Stimulated activated CD4-positive, alpha-beta T cell treated with anti-CD3 and anti-CD28 coated beads, TNF-alpha, amount 100 ng/mL, for 48 hours (primary cell): Measurements from ENCODE around the gene REEP6.
"Not testable (repeated sequence)": the region's sequence is repeated elsewhere in the genome, so short reads cannot be mapped to it uniquely, and the experiment has no call there.

Experiments
- DNase-seq, 3 donors: peaks; one replicate each; pipeline ENCODE4 v3.0.0-alpha.2; 2020; ENCODE audit warnings: low read depth in 3 of 3

REEP6 gene

GRCh38 chr19:1490311-1491113, 469 bp upstream of the REEP6 start, which contains the start of gene PCSK4:
TSS of gene PCSK4 (minus strand) at chr19:1490350. CDS start at chr19:1490346, 4 bp downstream.
- peak; percentile 95 to 98 (median 96) for DNase-seq

- DNase-seq: no peak
Observed at GRCh38 chr19:1491849-1492170, 829 bp downstream of the REEP6 start.

DNA sequence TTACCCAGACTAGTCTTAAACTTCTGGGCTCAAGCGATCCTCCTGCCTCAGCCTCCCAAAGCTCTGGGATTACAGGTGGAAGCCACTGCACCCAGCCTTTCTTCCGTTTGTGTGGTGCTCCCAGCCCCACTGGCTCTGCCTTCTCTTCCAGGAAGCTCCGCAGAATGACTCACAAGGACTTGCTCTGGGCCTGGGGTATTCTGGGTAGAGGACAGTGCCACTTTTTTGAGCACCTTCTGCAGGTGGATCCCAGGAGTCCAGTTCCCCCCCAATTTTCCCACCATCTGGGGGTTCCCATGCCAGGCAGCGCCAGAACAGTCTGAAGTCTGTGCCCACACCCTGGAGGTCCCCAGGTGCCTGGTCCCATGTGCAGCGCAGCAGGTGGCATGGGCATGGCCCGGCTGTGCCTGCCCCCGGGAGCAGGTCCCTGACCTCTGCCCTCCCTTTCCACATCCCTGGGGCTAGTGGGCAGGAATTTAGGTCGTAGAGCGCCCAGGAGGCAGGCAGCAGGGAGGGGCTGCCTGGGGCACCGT, 1.6 kb downstream of the REEP6 start:
- DNase-seq: no peak

- DNase-seq: no peak
Observed at GRCh38 chr19:1494115-1494815, 3.3 kb downstream of the REEP6 start.

- DNase-seq: no peak
Observed at GRCh38 chr19:1495051-1495798, 4.2 kb downstream of the REEP6 start.

GRCh38 chr19:1495799-1496713, 5.1 kb downstream of the REEP6 start:
- DNase-seq: no peak

- no peak for DNase-seq
Observed at GRCh38 chr19:1496714-1497577, 6.0 kb downstream of the REEP6 start.

GRCh38 chr19:1497578-1498235, 6.7 kb downstream of the REEP6 start:
- no peak for DNase-seq

DNA sequence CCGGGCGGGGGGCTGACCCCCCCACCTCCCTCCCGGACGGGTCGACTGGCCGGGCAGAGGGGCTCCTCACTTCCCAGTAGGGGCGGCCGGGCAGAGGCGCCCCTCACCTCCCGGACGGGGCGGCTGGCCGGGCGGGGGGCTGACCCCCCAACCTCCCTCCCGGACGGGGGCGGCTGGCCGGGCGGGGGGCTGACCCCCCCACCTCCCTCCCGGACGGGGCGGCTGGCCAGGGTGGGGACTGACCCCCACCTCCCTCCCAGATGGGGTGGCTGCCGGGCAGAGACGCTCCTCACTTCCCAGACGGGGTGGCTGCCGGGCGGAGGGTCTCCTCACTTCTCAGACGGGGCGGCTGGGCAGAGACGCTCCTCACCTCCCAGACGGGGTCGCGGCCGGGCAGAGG, 8.2 kb downstream of the REEP6 start:
- not testable (repeated sequence) for DNase-seq

DNA sequence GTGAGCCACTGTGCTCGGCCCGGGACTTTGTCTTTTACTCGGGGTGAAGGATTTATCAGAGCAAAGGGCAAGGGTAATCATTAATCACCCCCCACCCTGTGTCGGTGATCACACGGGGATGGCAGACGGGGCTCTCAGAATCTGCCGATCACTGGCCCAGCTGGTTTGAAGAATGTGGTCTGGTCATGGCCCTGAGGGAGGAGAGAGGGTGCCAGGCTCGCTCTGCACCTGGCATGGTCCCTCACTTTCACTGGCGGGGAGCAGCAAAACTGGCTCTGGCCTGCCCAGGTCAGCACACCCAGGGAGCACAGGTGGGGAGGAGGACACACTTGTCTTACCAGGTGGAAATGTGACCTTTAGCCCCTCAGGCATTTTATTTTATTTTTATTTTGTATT, 10.2 kb downstream of the REEP6 start:
- DNase-seq: no peak

DNA sequence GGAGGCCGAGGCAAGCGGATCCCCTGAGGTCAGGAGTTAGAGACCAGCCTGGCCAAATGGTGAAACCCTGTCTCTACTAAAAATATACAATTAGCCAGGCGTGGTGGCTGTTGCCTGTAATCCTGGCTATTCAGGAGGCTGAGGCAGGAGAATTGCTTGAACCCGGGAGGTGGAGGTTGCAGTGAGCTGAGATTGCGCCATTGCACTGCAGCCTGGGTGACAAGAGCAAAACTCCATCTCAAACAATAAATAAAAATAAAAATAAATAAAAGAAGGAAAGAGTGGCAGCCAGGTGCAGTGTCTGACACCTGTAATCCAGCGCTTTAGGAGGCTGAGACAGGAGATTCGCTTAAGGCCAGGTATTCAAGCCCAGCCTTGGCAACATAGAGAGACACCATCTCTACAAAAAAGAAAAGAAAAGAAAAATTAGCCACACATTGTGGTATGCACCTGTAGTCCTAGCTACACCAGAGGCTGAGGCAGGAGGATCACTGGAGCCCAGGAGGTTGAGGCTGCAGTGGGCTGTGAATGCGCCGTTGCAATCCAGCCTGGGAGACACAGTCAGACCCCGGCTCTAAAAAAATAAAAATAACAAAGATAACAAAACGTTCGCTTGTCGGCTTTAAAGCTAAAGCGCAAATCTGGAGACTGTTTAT, 11.6 kb downstream of the REEP6 start:
- no peak for DNase-seq

DNA sequence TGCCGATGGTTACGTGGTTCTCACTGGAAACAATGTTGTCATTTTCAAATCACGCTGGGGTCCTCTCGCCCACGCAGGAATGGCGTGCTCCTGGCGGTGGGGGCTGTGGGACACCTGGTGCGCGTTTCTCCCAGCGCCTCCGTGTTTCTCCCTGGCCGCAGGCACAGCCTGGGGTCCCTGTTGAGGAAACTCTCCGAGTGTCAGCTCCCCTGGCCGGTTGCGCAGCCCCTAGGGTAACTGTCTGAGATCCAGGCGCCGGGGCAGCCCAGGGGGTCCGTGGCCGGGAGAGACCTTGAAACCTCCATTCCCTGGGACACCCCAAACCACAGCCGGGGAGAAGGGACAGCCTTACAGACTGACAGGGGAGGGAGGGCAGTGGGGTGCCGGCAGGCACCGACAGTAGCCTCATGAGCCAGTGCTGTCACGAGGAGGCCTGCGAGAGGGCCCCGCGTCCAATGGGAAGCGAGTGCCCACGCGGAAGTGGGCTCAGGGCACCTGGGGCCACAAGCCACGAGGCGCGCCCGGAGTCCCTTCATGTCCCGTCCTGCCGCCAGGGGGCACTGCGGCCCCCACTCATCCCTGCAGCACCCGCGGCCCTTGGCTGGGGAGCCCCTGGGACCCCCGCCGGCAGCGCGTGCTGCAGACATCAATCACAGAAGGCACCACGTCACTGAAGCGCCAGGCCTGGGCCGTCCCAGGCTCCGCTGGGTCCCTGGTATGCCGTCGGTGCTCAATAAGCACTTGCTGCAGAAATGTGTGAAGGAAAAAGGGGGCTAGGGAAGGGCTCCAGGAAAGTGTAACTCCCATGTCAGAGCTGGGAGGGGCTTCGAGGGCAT, 12.3 kb downstream of the REEP6 start:
- peak; percentile 60 to 71 (median 64) for DNase-seq

- no peak for DNase-seq
Observed at GRCh38 chr19:1503925-1504773, 13.2 kb downstream of the REEP6 start.

DNA sequence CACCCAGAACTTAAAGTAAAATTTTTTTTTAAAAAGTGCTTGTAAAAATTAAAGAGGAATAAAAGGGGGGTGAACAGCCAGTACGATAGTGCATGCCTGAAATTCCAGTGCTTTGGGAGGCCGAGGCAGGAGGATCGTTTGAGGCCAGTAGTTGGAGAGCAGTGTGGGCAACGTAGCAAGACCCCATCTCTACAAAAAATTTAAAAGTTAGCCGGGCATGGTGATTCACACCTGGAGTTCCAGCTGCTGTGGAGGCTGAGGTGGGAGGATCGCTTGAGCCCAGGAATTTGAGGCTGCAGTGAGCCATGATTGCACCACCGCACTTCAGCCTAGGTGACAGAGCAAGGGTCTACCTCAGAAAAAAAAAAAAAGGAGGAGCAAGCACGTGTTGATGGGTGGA, 14.0 kb downstream of the REEP6 start:
- DNase-seq: no peak

- DNase-seq: no peak
Observed at GRCh38 chr19:1505991-1506881, 15.3 kb downstream of the REEP6 start.

- DNase-seq: no peak
Observed at GRCh38 chr19:1507192-1507660, 16.2 kb downstream of the REEP6 start.
